LoVo (cell line): ENCODE results near the gene FAM83B.
"Not testable (repeated sequence)": the region's sequence is repeated elsewhere in the genome, so short reads cannot be mapped to it uniquely, and the experiment has no call there.

ENCODE experiments used
- DNase-seq: peaks from one replicate; pipeline ENCODE4 v3.0.0-alpha.2; 2016; ENCODE audit warnings: low spot score

The FAM83B gene

DNA sequence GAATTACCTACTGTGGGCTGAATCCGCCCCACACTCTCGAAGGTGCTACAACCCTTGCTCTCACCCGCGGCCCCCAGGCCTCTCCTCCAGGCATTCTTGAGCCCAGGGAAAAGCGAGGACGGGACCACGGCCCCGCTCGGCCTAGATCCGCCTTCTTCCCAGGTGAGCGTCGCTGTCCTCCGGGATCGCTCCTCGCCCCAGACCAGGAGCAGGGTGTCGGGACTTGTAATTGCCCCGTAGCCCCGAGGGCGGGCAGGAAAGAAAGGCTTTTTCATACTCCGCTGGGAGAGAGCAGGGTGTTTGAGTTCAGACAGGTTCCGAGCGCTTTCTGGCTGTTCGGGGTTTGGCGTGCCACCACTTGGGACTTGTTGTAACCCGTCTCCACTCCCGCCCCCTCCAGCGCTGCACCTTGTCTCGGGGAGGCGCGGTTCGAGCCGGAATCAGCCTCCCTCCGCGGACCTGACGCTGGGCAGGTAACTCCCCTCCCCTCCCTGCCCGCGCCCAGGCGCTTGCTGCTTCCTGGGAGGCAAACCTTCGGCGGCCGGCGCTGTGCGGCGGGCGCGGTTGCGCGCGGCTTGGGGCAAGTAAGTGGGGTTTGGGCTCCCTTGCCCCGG lies at the start of gene FAM83B:
Gene FAM83B (plus strand): TSS at position 529 of the 614 bp plus-strand sequence. CDS start 23,476 bp downstream, outside the sequence.
- DNase-seq: peak; percentile 65

GRCh38 chr6:54796918-54797317 lies 49.7 kb upstream of the FAM83B start:
- DNase-seq: not testable (repeated sequence)

DNA sequence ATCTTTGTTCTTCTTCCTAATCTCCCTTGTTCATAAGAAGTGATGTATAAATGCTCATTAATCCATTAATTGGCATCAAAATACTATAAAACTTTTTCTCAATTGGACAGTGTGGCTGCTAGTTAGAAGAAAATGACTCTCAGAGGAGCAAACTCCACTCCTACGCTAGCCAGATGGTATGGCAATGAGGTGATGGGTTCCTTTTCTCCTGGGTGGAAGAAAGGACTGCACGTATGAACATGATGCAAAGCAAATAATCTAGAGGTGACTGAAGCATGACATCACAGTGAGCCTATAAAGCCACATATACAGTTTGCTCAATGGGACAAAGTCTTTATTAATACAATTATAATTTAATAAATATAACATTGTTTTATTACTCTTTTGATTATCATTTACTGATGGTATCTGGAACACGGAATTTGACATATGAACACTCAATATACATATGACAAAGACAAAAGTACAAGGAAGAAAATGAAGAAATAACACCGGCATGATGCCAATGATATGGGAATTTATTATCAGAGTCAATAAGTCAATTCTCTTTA lies 46.4 kb upstream of the FAM83B start:
- DNase-seq: no peak

DNA sequence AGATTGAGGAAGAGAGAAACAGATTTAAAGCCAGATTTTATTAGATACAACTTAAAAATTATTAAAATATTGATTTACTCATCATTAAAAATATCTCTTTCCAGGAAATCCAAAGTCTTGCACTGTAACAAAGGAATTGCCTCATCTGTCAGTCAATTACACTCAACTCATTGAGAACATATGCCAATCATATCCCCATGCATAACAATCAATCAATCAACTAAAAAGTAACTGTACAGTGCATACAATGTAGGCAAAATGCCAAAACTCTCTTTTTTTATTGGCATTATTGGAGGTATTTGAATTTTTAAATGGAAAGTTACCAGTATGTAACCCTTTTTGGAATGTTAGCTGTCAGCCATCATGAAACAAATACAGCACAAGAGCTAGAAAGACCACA lies 45.3 kb upstream of the FAM83B start:
- no peak for DNase-seq

- peak; percentile 64 for DNase-seq
These were observed 44.9 kb upstream of the FAM83B start for GRCh38 chr6:54801669-54802068.

DNA sequence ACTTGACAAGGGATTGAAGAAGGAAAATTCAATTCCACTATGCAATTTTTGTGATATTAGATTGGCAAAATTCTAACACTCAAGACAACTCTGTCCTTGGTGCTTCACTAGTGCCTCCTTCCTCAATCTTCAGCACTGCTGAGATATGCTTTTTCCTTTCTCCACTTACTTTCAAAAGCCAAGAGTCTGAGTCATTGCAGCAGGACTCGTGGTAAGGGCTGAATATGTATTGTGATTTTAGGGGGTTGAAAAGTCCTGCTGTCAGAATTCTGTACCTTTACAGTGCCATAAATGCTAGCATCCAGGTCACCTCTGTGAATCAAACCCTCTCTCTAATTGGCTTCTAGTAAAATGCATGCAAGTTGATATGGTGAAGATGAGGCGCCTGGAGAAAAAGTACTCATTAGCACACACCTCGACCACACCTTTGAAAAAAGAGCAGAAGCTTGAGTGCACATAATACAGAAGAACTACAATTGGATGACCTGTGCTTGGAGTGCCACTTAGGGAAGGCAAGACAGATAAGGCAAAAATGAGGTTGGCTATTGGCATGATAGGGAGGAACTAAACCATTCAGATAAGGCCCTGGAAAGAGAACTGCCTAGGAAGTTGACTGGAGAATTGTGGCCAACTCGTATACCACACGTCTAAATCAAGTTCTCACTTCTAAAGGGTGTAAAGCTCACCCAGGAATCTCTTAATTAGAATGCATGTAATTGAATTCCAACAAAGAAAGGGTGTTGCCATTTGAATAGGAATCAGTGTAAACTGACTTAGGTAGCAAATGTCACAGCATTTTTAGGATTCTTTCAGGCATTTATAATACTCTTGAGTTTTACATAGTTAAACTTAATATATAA lies 43.6 kb upstream of the FAM83B start:
- no peak for DNase-seq

DNA sequence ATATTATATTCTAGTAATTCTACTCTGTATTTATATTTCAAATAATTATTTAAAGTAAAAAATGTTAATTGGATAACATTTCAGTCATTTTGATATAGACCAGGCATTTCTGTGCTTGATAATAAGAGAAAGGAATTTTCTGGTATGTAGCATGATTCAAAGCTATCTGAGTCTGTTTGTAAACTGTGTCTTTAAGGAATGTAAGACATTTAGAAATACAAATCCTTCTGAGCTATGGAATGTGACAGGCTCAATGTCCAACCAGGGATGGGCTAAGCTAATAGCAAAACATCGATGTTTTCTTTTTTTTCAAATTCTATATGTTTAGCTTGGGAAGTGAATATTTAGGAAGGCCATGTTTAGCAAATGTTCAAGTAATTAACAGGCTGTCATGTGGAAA lies 41.5 kb upstream of the FAM83B start:
- no peak for DNase-seq

DNA sequence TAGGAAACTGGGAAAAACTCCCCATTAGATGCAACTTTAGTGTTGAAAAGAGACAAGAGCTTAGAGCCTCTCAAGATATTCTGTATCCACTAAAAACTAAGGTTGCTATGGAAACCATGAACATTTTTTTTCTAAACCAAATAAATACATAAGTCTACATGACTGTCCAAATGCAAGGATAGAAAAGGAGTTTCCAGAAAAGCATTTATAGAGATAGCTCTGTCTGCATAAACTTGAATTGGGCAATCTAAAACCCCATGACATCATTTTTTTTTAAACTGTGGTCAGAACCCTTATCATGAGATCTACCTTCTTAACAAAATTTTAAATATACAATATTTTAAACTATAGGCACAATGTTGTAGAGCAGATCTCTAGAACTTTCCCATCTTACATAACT lies 36.4 kb upstream of the FAM83B start:
- no peak for DNase-seq

DNA sequence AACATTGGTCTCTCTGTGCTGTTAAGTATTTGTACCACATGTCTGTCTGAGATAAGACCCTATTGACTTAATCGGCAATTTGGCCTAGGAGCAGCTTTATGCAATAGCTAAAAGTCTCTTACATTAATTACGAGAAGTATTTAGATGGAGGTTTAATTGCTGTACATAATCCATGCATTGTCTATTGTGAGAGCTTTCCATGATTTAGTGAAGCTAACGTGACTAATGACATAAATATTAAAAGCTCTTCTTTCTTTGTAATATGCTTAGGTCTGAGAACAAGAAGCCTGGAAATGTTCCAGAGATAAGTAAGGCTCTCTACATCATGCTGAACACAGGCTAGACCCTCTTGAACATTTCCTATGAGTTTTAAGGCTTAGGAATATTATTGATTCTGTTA lies 32.7 kb upstream of the FAM83B start:
- DNase-seq: no peak

DNA sequence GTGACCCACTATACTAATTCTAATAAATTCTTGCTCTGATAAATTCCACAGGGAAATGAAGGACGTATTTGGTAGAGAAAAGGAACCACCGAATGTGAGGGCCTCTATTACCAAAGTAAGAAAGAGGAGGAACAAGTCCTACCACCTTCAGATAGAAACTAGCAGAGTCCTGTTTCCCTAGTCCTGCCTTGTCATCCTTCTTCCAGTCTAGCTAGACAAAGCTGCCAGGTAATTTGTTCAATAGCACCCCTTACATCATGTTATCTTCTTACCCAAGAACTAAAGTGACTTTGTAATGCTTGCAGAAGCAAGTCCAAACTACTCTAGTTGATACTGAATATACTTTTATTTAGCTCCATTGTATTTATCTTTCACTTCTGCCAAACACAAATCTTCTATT lies 29.3 kb upstream of the FAM83B start:
- no peak for DNase-seq

DNA sequence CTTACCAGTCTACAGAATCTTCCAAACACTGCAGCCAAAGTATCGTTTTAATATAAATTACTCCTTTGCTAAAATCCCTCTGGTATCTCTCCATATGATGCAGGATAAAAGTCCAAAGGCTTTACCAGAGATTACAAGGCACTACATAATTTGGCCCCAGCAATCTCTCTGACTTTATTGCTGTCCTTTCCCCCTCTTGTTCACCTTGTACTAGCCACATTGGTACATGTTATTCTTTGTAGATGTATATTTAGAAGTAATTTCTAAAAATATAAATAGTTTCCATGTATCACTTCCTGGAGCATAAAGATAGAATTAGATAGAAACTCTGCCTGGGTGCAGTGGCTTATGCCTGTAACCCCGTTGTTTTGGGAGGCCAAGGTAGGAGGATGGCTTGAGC lies 28.7 kb upstream of the FAM83B start:
- DNase-seq: no peak

DNA sequence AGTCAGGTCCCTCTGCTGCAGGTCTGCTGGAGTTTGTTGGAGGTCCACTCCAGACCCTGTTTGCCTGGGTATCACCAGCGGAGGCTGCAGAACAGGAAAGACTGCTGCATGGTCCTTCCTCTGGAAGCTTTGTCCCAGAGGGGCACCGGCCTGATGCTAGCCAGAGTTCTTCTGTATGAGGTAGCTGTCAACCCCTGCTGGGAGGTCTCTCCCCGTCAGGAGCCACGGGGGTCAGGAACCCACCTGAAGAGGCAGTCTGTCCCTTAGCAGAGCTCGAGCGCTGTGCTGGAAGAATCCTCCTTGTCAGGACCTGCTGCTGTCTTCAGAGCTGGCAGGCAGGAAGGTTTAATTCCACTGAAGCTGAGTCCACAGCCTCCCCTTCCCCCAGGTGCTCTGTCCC lies 22.3 kb upstream of the FAM83B start:
- DNase-seq: not testable (repeated sequence)

DNA sequence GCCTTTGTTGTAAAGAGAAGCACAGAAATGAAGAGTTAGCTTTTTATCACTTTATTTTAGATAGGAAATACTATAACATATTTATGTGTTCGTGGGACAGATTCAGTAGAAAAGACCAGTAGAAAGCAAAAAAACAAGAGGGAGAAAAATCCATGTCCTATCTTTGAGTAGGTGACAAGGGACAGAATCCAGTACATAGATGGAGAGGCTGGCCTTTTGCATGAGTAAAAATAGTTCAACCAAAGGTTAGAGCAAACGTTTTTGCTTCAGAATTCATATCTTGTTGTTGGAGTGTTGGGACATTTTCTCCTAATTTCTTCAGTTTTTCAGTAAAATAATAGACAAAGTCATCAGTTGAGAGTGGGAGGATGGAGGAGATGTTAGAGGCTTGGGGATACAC lies 19.6 kb upstream of the FAM83B start:
- DNase-seq: no peak

DNA sequence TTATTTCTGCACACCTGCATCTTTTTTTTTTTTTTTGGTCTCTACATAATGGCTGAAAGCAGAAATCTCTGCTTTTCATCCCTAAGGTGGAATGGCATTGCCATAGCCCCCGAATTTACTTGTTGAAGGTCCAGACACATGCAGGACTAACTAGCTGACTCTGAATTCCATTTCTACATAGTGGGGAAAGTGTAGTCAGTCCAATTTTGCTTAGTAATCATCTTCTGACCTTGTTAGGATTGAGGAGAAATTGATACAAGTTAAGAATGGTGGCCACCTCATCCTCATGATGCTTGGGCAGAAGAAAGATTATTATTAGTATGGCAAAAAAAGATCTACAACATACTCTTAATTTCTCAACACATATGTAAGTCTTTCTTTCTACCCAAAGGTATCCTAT lies 16.4 kb upstream of the FAM83B start:
- DNase-seq: no peak

DNA sequence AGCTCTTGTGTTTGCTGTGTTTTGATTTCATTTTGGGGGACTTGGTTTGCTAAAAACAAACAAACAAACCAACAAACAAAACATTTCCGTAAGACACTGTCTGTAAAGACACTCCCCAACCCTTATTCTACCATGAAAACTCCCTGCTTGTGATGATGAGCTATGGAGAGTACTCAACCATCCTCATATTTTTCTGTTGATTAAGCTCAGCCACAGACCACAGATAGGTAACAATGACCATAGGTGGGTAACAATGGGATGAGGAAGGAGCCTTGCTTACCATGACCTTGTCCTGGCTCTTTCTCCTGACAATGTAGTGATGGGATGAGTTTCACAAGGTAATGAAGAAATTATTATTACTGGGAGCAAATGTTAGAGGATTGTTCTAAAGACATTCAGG lies 11.4 kb upstream of the FAM83B start:
- DNase-seq: no peak

DNA sequence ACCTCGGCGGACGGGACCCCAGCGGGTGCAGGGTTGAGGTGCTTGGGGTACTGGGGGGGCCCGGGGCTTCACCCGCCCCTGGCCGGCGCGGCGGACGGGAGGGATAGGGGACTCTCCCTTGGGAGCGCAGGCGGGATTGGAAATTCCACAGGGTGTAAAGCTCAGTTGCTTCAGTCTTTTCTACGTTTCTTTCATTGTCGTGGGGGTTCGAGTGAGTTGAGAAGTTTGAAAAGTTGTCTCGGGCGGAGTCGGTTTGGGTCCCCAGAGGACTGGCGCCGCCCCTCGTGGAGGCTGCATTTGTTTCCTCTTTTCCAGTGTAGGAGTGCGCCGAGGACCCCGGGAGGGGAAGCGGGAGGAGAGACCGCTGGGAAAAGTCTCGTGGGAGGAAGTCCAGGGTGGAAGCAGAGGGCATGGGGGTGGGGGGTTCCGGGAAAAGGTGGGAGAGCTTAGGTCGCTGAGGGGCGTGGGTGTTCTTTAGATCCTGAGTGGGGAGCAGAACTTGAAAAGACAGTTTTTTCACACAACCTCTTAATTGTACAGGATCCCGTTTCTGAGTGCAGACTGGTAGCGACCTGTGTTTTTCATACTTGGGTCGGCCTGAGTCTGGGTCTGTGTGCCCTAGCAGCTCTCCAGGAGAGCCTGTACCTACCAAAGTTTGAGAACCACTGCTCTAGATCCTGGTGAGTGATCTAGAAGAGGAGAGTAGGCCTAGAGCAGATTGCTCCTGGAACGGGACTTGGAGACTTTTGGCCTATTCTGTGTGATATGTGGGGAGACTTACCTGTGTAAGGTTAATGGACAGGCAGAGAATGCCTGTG lies 495 bp downstream of the FAM83B start:
- peak; percentile 26 for DNase-seq

DNA sequence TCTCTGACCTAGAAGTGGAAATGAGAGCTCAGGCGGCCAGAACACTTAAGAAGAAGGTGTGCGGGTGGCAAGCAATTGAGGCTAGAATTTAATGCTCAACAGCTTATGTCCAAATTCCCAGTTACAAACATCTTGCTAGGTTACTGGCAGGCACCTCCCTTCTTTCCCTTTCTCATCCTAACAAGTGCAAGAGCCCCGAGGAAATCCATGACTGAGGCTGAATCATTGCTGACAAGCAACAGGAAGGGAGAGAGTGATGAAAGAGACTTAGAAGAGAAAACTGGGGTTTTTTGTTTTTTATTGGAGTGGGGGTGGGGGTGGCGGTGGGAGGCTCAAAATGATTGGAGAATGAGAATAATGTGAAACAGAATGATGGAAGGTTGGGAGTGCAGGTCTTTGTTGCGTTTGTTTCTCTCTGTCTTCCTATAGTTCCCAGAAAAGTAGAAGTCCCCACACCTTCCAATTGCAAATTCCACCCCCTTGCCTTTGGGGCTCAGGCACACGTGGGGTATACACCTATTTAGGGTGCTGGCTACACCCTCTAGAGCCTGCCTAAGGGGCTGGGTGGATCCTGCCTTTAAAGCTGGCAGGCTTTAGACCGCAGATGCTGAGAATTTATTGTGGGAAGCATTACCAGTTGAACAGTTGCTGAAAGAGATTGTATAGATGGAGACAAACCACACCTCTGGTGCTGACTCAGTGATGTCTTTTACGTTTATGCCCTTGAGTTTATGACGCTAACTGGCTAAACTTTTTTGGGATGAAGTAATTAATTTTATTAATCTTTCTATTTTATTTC lies 1.4 kb downstream of the FAM83B start:
- no peak for DNase-seq

DNA sequence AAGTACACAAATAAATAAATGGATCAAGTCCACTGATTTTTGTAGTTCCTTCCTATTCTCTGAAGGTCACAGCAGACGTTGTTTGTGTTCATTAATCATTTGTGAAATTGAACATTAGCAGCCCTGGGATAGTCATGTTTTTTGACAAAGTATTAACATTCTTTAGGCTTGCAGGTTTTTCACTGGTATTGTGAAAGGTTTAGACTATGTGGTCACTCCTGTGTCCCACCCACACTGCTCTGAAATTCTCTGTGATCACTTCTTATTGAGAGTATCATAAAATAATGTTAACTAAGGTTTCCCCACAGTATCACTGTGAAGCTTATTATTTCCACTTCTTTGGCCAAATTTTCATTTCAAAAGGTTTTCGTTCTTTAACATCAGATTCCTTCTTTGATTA lies 3.5 kb downstream of the FAM83B start:
- no peak for DNase-seq

DNA sequence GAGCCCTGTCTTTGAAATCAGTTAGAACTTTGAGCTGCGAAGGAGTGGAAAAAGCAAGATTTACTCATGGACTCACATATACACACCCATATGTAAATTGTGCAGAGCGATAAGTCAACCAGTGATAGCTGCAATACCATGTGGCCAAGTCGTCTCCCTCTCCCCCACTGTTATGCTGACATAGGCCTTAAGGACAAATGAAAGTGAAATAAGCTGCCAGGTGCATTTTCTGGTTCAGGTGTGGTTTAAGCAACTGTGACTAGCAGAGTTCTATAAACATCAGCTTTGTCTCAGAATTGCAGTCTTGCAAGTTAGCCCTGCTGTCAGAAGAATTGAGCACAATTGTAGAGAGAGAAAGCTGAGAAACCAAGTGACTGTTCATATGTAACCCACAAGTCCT lies 9.6 kb downstream of the FAM83B start:
- DNase-seq: no peak

- DNase-seq: no peak
These were observed 13.6 kb downstream of the FAM83B start for GRCh38 chr6:54860132-54860531.

DNA sequence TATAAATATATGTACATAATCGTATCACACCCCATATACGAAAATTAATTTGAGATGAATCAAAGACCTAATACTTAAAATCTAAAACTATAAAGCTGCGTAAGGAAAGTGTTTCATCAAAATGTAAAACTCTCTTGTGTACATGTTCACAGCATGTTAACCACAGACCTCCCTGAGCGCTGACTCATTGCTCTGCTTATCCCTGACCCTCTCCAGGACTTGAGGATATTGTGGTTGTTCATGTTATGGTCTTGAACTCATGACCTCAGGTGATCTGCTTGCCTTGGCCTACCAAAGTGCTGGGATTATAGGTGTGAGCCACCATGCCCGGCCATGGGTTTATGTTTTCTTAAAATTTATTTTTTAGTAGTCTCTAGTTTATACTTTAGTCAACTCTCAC lies 14.2 kb downstream of the FAM83B start:
- DNase-seq: no peak
